ENCODE measurements around the gene ITGAD.
A peak's percentile ranks its signal among the peaks of the same experiment; 100 is the strongest.

Gene ITGAD

DNA sequence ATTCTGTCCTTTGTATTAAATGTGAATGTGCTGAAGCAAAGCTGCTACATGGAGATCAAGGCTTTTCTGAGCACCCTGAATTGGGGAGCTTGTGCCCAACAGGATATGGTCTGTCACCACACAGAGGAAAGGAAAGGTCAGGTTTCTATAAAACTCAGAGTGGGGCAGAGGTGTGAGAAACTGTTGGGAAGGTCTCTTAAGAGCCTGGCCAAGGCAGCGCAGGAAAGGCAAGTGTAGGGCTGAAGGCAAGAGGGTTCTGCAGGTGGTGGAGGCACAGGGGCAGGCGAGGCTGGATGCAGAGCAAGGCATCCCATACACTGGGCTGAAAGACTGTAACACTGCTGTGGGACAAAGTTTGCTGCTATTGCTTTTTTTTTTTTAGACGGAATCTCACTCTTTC, 26.9 kb downstream of the ITGAD start:
- TF ChIP-seq TEAD4 (IDR thresholded peaks at IDR 0.05) (no peak), NFIC (IDR thresholded peaks at IDR 0.05) (no peak), FOXM1 (IDR thresholded peaks at IDR 0.05; ENCODE audit: borderline replicate concordance, low read depth) (no peak), RAD21 (IDR thresholded peaks at IDR 0.05; ENCODE audit: low read depth) (no peak), ZBTB7A (IDR thresholded peaks at IDR 0.05; ENCODE audit: low read depth) (no peak), CEBPB (IDR thresholded peaks at IDR 0.05) (no peak), EP300 (IDR thresholded peaks at IDR 0.05; ENCODE audit: borderline replicate concordance) (no peak), YY1 (IDR thresholded peaks at IDR 0.05; ENCODE audit: low read depth) (no peak), CREB1 (IDR thresholded peaks at IDR 0.05; ENCODE audit: low read depth) (no peak), TAF1 (IDR thresholded peaks at IDR 0.05; ENCODE audit: low read depth) (no peak), TCF12 (IDR thresholded peaks at IDR 0.05; ENCODE audit: low read depth) (no peak), EGR1 (IDR thresholded peaks at IDR 0.05) (no peak)
- TF ChIP-seq, protein P1, sequence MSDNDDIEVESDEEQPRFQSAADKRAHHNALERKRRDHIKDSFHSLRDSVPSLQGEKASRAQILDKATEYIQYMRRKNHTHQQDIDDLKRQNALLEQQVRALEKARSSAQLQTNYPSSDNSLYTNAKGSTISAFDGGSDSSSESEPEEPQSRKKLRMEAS (IDR thresholded peaks at IDR 0.05), result no peak
- TF ChIP-seq, protein P2, sequence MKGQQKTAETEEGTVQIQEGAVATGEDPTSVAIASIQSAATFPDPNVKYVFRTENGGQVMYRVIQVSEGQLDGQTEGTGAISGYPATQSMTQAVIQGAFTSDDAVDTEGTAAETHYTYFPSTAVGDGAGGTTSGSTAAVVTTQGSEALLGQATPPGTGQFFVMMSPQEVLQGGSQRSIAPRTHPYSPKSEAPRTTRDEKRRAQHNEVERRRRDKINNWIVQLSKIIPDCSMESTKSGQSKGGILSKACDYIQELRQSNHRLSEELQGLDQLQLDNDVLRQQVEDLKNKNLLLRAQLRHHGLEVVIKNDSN (IDR thresholded peaks at IDR 0.05), result no peak
- TF ChIP-seq, protein P3, sequence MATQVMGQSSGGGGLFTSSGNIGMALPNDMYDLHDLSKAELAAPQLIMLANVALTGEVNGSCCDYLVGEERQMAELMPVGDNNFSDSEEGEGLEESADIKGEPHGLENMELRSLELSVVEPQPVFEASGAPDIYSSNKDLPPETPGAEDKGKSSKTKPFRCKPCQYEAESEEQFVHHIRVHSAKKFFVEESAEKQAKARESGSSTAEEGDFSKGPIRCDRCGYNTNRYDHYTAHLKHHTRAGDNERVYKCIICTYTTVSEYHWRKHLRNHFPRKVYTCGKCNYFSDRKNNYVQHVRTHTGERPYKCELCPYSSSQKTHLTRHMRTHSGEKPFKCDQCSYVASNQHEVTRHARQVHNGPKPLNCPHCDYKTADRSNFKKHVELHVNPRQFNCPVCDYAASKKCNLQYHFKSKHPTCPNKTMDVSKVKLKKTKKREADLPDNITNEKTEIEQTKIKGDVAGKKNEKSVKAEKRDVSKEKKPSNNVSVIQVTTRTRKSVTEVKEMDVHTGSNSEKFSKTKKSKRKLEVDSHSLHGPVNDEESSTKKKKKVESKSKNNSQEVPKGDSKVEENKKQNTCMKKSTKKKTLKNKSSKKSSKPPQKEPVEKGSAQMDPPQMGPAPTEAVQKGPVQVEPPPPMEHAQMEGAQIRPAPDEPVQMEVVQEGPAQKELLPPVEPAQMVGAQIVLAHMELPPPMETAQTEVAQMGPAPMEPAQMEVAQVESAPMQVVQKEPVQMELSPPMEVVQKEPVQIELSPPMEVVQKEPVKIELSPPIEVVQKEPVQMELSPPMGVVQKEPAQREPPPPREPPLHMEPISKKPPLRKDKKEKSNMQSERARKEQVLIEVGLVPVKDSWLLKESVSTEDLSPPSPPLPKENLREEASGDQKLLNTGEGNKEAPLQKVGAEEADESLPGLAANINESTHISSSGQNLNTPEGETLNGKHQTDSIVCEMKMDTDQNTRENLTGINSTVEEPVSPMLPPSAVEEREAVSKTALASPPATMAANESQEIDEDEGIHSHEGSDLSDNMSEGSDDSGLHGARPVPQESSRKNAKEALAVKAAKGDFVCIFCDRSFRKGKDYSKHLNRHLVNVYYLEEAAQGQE (IDR thresholded peaks at IDR 0.05; ENCODE audit: low read depth), result no peak

DNA sequence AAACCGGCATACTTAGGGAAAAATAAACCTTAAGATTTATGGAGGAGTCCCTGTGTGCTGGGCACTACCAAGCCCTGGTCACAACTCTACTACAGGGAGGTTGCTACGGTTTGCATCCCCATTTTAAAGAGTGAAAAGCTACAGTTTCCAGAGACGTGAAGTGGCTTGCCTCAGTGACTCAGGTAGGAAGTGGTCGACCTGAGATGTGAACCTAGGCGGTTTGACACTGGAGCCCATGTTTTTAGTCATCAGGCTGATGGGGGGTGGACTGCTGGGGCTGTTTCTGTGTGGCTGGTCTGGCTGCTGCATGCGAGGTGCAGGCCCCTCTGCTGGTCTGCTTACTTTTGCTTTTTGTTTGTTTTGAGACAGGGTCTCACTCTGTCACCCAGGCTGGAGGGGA, 28.5 kb downstream of the ITGAD start:
- TF ChIP-seq EP300 (IDR thresholded peaks at IDR 0.05; ENCODE audit: borderline replicate concordance), result no peak
- TF ChIP-seq, protein P1 (IDR thresholded peaks at IDR 0.05), result no peak
- TF ChIP-seq RAD21 (IDR thresholded peaks at IDR 0.05; ENCODE audit: low read depth), result no peak

DNA sequence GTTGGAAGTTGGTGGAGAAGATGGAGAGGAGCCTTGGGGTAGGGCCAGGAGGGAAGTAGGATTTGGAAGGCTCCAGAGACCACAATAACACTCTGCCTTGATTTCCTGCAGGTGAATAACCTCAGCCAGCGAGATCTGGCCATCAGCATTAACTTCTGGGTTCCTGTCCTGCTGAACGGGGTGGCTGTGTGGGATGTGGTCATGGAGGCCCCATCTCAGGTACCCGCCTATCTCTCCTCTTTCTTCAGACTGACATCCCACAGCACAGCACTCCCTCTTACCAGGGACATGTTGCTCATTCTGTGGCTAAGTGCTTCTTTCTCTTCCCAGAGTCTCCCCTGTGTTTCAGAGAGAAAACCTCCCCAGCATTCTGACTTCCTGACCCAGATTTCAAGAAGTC, 30.1 kb downstream of the ITGAD start:
- TF ChIP-seq TEAD4 (IDR thresholded peaks at IDR 0.05) (no peak), EP300 (IDR thresholded peaks at IDR 0.05; ENCODE audit: borderline replicate concordance) (no peak), CEBPB (IDR thresholded peaks at IDR 0.05) (no peak), YY1 (IDR thresholded peaks at IDR 0.05; ENCODE audit: low read depth) (no peak), EGR1 (IDR thresholded peaks at IDR 0.05) (no peak), FOXM1 (IDR thresholded peaks at IDR 0.05; ENCODE audit: borderline replicate concordance, low read depth) (no peak)
- TF ChIP-seq, protein P1 (IDR thresholded peaks at IDR 0.05), result no peak

DNA sequence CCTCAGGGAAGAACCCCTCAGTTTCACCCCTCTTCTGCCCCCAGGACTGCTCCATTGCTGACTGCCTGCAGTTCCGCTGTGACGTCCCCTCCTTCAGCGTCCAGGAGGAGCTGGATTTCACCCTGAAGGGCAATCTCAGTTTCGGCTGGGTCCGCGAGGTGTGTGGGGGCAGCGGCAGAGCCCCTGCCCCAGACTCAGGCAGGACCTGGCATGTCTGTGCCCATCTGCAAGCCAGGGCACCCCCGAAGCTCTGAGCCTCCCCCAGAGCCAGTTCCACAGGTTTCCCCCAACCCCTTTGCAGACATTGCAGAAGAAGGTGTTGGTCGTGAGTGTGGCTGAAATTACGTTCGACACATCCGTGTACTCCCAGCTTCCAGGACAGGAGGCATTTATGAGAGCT, 30.7 kb downstream of the ITGAD start:
- no peak for TF ChIP-seq RAD21 (IDR thresholded peaks at IDR 0.05; ENCODE audit: low read depth)

DNA sequence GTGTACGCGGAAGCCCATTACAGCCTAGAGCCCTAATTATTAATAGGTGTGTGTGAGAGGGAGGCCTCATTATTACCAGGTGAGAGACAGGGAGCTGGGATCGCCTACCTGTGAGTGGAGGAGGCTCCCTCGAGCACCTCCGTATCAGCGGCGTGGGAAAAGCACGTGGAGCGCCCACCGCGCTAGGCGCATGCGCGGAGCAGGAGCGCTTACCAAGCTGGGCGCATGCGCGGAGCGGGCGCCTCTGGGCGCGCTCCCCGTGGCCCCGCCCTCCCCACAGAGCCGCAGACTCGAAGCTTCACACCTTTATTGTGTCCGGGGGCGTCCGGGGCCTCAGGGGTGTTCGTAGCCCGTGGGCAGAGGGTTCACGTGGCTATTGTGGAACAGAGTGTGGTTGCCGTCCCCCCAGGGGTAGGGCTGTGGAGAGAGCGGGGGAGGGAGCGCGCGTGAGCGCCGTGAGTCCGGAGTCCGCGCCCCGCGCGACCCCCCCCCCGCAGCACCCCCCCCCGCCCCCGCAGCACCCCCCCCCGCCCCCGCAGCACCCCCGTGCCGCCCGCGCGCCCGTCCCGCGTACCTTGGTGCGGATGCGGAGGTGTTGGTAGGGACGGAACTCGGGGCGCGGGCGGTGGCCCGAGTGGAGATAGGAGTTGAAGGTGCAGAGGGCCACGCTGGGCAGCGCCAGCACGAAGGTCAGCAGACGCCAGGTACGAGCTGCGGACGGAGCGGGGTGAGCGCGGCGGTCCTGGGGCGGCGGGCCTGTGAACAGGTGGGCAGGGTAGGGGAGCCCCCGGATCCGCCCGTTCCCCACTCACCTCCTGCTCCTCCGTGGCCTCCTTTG, 34.5 kb downstream of the ITGAD start:
- TF ChIP-seq EGR1 (IDR thresholded peaks at IDR 0.05) (no peak), CEBPB (IDR thresholded peaks at IDR 0.05) (no peak), CREB1 (IDR thresholded peaks at IDR 0.05; ENCODE audit: low read depth) (no peak)
- TF ChIP-seq, protein P1 (IDR thresholded peaks at IDR 0.05), result peak; percentile 96
- TF ChIP-seq, protein P3 (IDR thresholded peaks at IDR 0.05; ENCODE audit: low read depth), result no peak

DNA sequence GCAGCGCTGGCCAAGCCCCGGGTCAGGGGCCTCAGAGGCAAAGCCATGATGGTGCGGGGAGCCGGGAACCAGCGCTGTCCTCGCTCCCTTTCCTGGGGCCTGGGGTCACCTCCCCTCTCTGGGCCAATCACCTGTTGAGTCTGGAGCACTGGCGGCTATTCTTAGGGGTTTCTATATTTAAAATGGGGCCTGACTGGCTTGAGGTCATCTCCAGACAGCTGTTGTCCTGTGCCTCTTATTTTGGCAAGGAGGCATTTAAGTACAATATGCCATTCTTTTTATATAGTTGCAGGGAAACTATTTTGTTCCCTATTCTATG, 35.1 kb downstream of the ITGAD start, which contains the start of gene COX6A2:
COX6A2 (minus strand) TSS at position 82 of the 319 bp plus-strand sequence; CDS start at position 47, 35 bp downstream.
- TF ChIP-seq ZBTB7A (IDR thresholded peaks at IDR 0.05; ENCODE audit: low read depth), result no peak

DNA sequence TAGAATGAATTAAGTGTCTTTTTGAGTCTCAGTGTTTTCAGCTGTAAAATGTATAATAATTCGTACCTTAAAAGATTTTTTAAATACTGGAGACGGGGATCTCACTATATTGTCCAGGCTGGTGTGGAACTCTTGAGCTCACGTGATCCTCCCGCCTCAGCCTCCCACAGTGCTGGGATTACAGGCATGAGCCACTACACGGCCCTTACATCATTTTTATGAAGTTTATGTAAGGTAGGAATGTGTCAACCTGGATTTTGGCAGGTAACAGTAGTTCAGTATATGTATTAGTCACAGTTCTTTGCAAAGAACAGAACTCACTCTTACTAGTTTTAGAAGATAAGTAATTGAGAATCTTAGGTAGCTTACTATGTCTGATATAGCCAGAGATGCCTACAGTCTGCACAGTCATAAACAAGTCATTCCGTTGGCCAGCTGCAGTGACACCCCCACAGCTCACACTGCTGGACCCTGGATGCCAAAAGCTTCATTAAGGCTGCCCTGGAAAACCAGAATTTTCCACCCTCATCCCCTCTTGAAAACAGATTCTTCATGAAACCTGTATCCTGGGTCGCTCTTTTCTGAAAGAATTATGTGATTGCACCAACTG, 35.6 kb downstream of the ITGAD start:
- TF ChIP-seq TAF1 (IDR thresholded peaks at IDR 0.05; ENCODE audit: low read depth) (no peak), NFIC (IDR thresholded peaks at IDR 0.05) (no peak), CEBPB (IDR thresholded peaks at IDR 0.05) (no peak)

Measured in Ishikawa (cell line).